Measurements from ENCODE around the gene RHOD. TPM values are rescaled to one million over a fixed set of nuclear protein-coding genes. Genes with fewer than 3 reads are reported as not detected.

The RHOD gene
- total and polyA plus RNA-seq, 4 experiments from 2014 or later = 0.58 to 0.79 TPM; not detected in 2

- Histone ChIP-seq H3K36me3 (ENCODE audit: insufficient read depth, low read length) (no peaks in the 10 kb centered on the region), H3K27me3 (ENCODE audit: insufficient read depth, low read length) (no peaks in the 10 kb centered on the region), H3K27ac (ENCODE audit: low read depth, low read length) (no peak overlapping the region), H3K4me3 (ENCODE audit: low read length in 2 of 2) (no peak overlapping the region), H3K9me3 (ENCODE audit: control insufficient read depth in 1 of 2, low read length in 2 of 2) (no peaks in the 10 kb centered on the region), H3K4me1 (ENCODE audit: insufficient read depth, low read length) (peaks cover 7% of the 10 kb centered on the region)
- H3K27me3 Mint-ChIP-seq = peaks cover 0 to 4% of the 10 kb centered on the region in 2 donors
- H3K4me1 Mint-ChIP-seq = peaks cover 4 to 13% (median 10%) of the 10 kb centered on the region in 4 donors
- DNase-seq = no peak
- H3K4me3 Mint-ChIP-seq = no peak overlapping the region
- ChIA-PET CTCF (ENCODE audit: partially characterized antibody) (interaction anchor here (0.9 to 2.7 kb wide), 5 partner anchors 17 to 58 kb away, joined by 3 to 12 read pairs (median 3); no protein-coding TSS in a partner anchor), POLR2A (ENCODE audit: partially characterized antibody) (no interaction called here)
- H3K36me3 Mint-ChIP-seq = no peaks in the 10 kb centered on the region
- peak overlapping the region in 1 of 7 donors; percentile 19 for H3K27ac Mint-ChIP-seq
- no peaks in the 10 kb centered on the region for H3K9me3 Mint-ChIP-seq
- intact Hi-C loops (cut with micrococcal nuclease) = no loop called here
These were observed 2.3 kb upstream of the RHOD start for GRCh38 chr11:67054346-67054835.

- H3K4me3 Mint-ChIP-seq = no peak overlapping the region
- no peaks in the 10 kb centered on the region for H3K36me3 Mint-ChIP-seq
- intact Hi-C loops (cut with micrococcal nuclease) = no loop called here
- peak in 1 of 5 donors; percentile 3 for DNase-seq
- H3K27me3 Mint-ChIP-seq = peaks cover 0 to 4% of the 10 kb centered on the region in 2 donors
- Histone ChIP-seq H3K4me1 (ENCODE audit: insufficient read depth, low read length) (peaks cover 7% of the 10 kb centered on the region), H3K27ac (ENCODE audit: low read depth, low read length) (no peak overlapping the region), H3K36me3 (ENCODE audit: insufficient read depth, low read length) (no peaks in the 10 kb centered on the region), H3K27me3 (ENCODE audit: insufficient read depth, low read length) (no peaks in the 10 kb centered on the region), H3K9me3 (ENCODE audit: control insufficient read depth in 1 of 2, low read length in 2 of 2) (no peaks in the 10 kb centered on the region), H3K4me3 (ENCODE audit: low read length in 2 of 2) (no peak overlapping the region)
- ChIA-PET POLR2A (ENCODE audit: partially characterized antibody) (no interaction called here), CTCF (ENCODE audit: partially characterized antibody) (interaction anchor here (0.9 to 2.7 kb wide), 5 partner anchors 17 to 109 kb away, joined by 3 to 12 read pairs (median 4); no protein-coding TSS in a partner anchor)
- peaks cover 4 to 13% (median 10%) of the 10 kb centered on the region in 4 donors for H3K4me1 Mint-ChIP-seq
- no peaks in the 10 kb centered on the region for H3K9me3 Mint-ChIP-seq
- H3K27ac Mint-ChIP-seq = peak overlapping the region in 1 of 7 donors; percentile 19
These were observed 1.7 kb upstream of the RHOD start for GRCh38 chr11:67054836-67055523.

- Histone ChIP-seq H3K36me3 (ENCODE audit: insufficient read depth, low read length) (no peaks in the 10 kb centered on the region), H3K4me1 (ENCODE audit: insufficient read depth, low read length) (peaks cover 7% of the 10 kb centered on the region), H3K4me3 (ENCODE audit: low read length in 2 of 2) (no peak overlapping the region), H3K27me3 (ENCODE audit: insufficient read depth, low read length) (no peaks in the 10 kb centered on the region), H3K27ac (ENCODE audit: low read depth, low read length) (no peak overlapping the region), H3K9me3 (ENCODE audit: control insufficient read depth in 1 of 2, low read length in 2 of 2) (no peaks in the 10 kb centered on the region)
- Mint-ChIP-seq H3K4me3 (peak overlapping the region in 7 of 8 donors; percentile 36 to 77 (median 59)), H3K4me1 (peaks cover 4 to 13% (median 10%) of the 10 kb centered on the region in 4 donors), H3K9me3 (no peaks in the 10 kb centered on the region), H3K36me3 (no peaks in the 10 kb centered on the region), H3K27ac (no peak overlapping the region), H3K27me3 (peaks cover 0 to 4% of the 10 kb centered on the region in 2 donors)
- intact Hi-C loops (cut with micrococcal nuclease) = no loop called here
- no peak for DNase-seq
- POLR2A ChIA-PET (ENCODE audit: partially characterized antibody) = no interaction called here
- CTCF ChIA-PET (ENCODE audit: partially characterized antibody) = interaction anchor here (1.1 to 2.7 kb wide), 3 partner anchors 16 to 108 kb away, joined by 4 to 12 read pairs (median 4); no protein-coding TSS in a partner anchor
These were observed 835 bp upstream of the RHOD start for GRCh38 chr11:67055812-67056211.

GRCh38 chr11:67057205-67057672 is 592 bp downstream of the RHOD start:
- H3K4me3 Mint-ChIP-seq = peak overlapping the region; percentile 39 to 76 (median 63)
- no peaks in the 10 kb centered on the region for H3K9me3 Mint-ChIP-seq
- H3K4me1 ChIP-seq (ENCODE audit: insufficient read depth, low read length) = peaks cover 7% of the 10 kb centered on the region
- no peaks in the 10 kb centered on the region for H3K36me3 ChIP-seq (ENCODE audit: insufficient read depth, low read length)
- peaks cover 4 to 13% (median 10%) of the 10 kb centered on the region in 4 donors for H3K4me1 Mint-ChIP-seq
- ChIA-PET POLR2A (ENCODE audit: partially characterized antibody) (no interaction called here), CTCF (ENCODE audit: partially characterized antibody) (no interaction called here)
- H3K27me3 ChIP-seq (ENCODE audit: insufficient read depth, low read length) = no peaks in the 10 kb centered on the region
- intact Hi-C loops (cut with micrococcal nuclease) = no loop called here
- H3K27me3 Mint-ChIP-seq = peaks cover 0 to 2% of the 10 kb centered on the region in 2 donors
- no peaks in the 10 kb centered on the region for H3K9me3 ChIP-seq (ENCODE audit: control insufficient read depth in 1 of 2, low read length in 2 of 2)
- no peaks in the 10 kb centered on the region for H3K36me3 Mint-ChIP-seq
- H3K27ac ChIP-seq (ENCODE audit: low read depth, low read length) = no peak overlapping the region
- no peak overlapping the region for H3K4me3 ChIP-seq (ENCODE audit: low read length in 2 of 2)
- no peak for DNase-seq
- H3K27ac Mint-ChIP-seq = no peak overlapping the region

- Mint-ChIP-seq H3K4me3 (peak overlapping the region in 1 of 8 donors; percentile 20), H3K27ac (no peak overlapping the region), H3K9me3 (no peaks in the 10 kb centered on the region), H3K36me3 (no peaks in the 10 kb centered on the region), H3K27me3 (peaks cover 0 to 2% of the 10 kb centered on the region in 2 donors), H3K4me1 (peaks cover 4 to 13% (median 10%) of the 10 kb centered on the region in 4 donors)
- DNase-seq = no peak
- H3K4me1 ChIP-seq (ENCODE audit: insufficient read depth, low read length) = peaks cover 7% of the 10 kb centered on the region
- no peak overlapping the region for H3K27ac ChIP-seq (ENCODE audit: low read depth, low read length)
- CTCF ChIA-PET (ENCODE audit: partially characterized antibody) = no interaction called here
- no peaks in the 10 kb centered on the region for H3K27me3 ChIP-seq (ENCODE audit: insufficient read depth, low read length)
- no peaks in the 10 kb centered on the region for H3K9me3 ChIP-seq (ENCODE audit: control insufficient read depth in 1 of 2, low read length in 2 of 2)
- no peaks in the 10 kb centered on the region for H3K36me3 ChIP-seq (ENCODE audit: insufficient read depth, low read length)
- intact Hi-C loops (cut with micrococcal nuclease) = no loop called here
- H3K4me3 ChIP-seq (ENCODE audit: low read length in 2 of 2) = no peak overlapping the region
- POLR2A ChIA-PET (ENCODE audit: partially characterized antibody) = no interaction called here
These were observed 1.9 kb downstream of the RHOD start for GRCh38 chr11:67058506-67058905.

GRCh38 chr11:67059671-67060070 is 3.0 kb downstream of the RHOD start:
- intact Hi-C loops (cut with micrococcal nuclease) = no loop called here
- Histone ChIP-seq H3K4me3 (ENCODE audit: low read length in 2 of 2) (no peak overlapping the region), H3K36me3 (ENCODE audit: insufficient read depth, low read length) (no peaks in the 10 kb centered on the region), H3K4me1 (ENCODE audit: insufficient read depth, low read length) (peaks cover 7% of the 10 kb centered on the region), H3K27ac (ENCODE audit: low read depth, low read length) (no peak overlapping the region), H3K9me3 (ENCODE audit: control insufficient read depth in 1 of 2, low read length in 2 of 2) (no peaks in the 10 kb centered on the region), H3K27me3 (ENCODE audit: insufficient read depth, low read length) (no peaks in the 10 kb centered on the region)
- no peak overlapping the region for H3K27ac Mint-ChIP-seq
- no peak for DNase-seq
- ChIA-PET CTCF (ENCODE audit: partially characterized antibody) (no interaction called here), POLR2A (ENCODE audit: partially characterized antibody) (no interaction called here)
- H3K4me3 Mint-ChIP-seq = no peak overlapping the region
- peaks cover 4 to 13% (median 10%) of the 10 kb centered on the region in 4 donors for H3K4me1 Mint-ChIP-seq
- H3K9me3 Mint-ChIP-seq = no peaks in the 10 kb centered on the region
- H3K36me3 Mint-ChIP-seq = no peaks in the 10 kb centered on the region
- peaks cover 0 to 2% of the 10 kb centered on the region in 2 donors for H3K27me3 Mint-ChIP-seq

- CTCF ChIA-PET (ENCODE audit: partially characterized antibody) = no interaction called here
- H3K27ac Mint-ChIP-seq = no peak overlapping the region
- H3K9me3 Mint-ChIP-seq = no peaks in the 10 kb centered on the region
- H3K27me3 Mint-ChIP-seq = peaks cover 0 to 2% of the 10 kb centered on the region in 2 donors
- DNase-seq = no peak
- H3K4me3 ChIP-seq (ENCODE audit: low read length in 2 of 2) = no peak overlapping the region
- no peaks in the 10 kb centered on the region for H3K27me3 ChIP-seq (ENCODE audit: insufficient read depth, low read length)
- intact Hi-C loops (cut with micrococcal nuclease) = no loop called here
- no peaks in the 10 kb centered on the region for H3K36me3 ChIP-seq (ENCODE audit: insufficient read depth, low read length)
- no peaks in the 10 kb centered on the region for H3K36me3 Mint-ChIP-seq
- no peaks in the 10 kb centered on the region for H3K9me3 ChIP-seq (ENCODE audit: control insufficient read depth in 1 of 2, low read length in 2 of 2)
- H3K27ac ChIP-seq (ENCODE audit: low read depth, low read length) = no peak overlapping the region
- peak overlapping the region in 1 of 8 donors; percentile 31 for H3K4me3 Mint-ChIP-seq
- H3K4me1 ChIP-seq (ENCODE audit: insufficient read depth, low read length) = peaks cover 7% of the 10 kb centered on the region
- POLR2A ChIA-PET (ENCODE audit: partially characterized antibody) = no interaction called here
- H3K4me1 Mint-ChIP-seq = peaks cover 4 to 13% (median 10%) of the 10 kb centered on the region in 4 donors
These were observed 3.5 kb downstream of the RHOD start for GRCh38 chr11:67060111-67060522.

Measured in CD4-positive, alpha-beta memory T cell (primary cell).